Epithelial cell of esophagus (primary cell): ENCODE data around the gene MRPL38.

Experiments used
- DNase-seq: peaks from one replicate; pipeline ENCODE4 v3.0.0; 2010; ENCODE audit warnings: low read depth
- H3K4me3 ChIP-seq: 2 replicates; pipeline ENCODE4 v1.5.1; 2011; ENCODE audit warnings: mild to moderate bottlenecking, low read length, control low read depth
- TF ChIP-seq, protein P1 (sequence below): IDR thresholded peaks from 2 replicates; pipeline ENCODE4 v1.5.1; 2011; ENCODE audit warnings: low read depth, mild to moderate bottlenecking, low read length, control low read depth, inconsistent platforms; ENCODE audit not compliant: insufficient read depth; ENCODE audit errors: missing control alignments

MRPL38 gene

DNA sequence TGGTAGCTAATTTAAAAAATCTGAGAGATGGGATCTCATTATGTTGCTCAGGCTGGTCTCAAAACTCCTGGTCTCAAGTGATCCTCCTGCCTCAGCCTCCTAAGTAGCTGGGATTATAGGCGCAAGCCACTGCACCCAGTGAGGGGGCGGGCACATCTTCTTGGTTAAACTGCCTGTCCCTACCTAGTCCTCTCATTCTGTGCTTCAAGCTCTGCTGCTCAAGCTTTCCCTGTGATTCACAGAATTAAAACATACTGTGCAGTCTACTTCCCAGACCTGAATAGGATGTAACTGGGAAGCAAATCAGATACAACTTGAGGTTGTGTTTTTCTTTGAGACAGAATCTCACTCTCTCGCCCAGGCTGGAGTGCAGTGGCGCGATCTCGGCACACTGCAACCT is 2.3 kb downstream of the MRPL38 start:
- no peak overlapping the region for H3K4me3 ChIP-seq
- no peak for DNase-seq
- TF ChIP-seq, protein P1, sequence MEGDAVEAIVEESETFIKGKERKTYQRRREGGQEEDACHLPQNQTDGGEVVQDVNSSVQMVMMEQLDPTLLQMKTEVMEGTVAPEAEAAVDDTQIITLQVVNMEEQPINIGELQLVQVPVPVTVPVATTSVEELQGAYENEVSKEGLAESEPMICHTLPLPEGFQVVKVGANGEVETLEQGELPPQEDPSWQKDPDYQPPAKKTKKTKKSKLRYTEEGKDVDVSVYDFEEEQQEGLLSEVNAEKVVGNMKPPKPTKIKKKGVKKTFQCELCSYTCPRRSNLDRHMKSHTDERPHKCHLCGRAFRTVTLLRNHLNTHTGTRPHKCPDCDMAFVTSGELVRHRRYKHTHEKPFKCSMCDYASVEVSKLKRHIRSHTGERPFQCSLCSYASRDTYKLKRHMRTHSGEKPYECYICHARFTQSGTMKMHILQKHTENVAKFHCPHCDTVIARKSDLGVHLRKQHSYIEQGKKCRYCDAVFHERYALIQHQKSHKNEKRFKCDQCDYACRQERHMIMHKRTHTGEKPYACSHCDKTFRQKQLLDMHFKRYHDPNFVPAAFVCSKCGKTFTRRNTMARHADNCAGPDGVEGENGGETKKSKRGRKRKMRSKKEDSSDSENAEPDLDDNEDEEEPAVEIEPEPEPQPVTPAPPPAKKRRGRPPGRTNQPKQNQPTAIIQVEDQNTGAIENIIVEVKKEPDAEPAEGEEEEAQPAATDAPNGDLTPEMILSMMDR = no peak

DNA sequence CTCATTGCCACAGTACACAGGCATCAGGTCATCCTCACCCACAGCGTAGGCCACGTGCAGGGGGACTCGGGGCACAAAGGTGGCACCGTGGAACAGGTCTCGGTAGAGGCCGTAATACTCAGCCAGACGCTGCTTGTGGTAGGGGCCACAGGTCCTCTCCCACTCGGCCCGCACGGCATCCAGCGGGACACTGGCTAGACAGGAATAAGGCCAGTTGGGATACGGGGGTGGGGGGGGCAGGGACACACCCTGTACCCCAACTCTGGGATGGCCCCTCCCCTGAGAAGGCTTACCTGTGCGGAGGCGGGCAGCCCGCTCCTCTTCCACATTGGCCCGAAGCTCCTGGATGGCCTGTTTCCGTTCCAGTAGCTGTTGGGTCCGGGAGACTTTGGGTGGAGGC is 3.0 kb downstream of the MRPL38 start:
- TF ChIP-seq, protein P1 = no peak
- no peak overlapping the region for H3K4me3 ChIP-seq
- DNase-seq = no peak

DNA sequence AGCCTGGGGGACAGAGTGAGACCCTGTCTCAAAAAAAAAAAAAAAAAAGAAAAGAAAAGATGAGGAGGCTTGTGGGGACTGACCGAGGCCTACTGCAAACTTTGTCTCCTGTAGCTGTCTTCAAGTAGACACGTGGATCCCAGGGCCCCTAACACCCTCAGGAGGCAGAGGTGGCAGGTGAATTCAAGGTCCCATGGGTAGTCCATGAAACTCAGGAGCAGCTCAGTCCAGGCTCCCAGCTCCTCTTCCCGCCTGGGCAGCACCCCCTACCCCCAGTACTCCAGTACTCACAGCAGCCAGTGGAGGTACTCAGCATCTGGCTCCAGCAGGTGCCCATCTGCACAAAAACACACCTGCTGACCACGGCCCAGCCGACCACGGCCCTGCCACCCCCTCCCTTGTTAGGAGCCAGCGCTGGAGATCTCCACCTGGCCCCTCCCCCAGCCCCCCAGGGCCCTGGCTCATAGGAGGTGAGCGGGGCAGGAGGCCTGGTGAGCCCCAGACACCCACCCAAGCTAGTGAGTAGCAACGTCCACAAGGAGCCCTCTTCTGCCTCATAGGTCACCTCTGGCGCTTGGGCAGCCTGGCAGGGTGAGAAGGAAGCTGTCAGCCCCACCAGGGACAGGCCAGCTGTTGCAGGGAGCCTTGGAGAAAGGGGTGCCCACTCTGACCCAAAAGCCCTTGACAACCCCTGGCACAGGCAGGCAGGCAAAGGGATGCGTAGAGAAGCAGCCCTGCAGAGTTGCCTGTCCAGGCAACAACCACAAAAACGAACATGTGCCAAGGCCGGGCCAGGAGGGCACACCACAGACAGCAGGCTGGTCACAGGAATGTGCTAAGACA is 3.8 kb downstream of the MRPL38 start:
- TF ChIP-seq, protein P1 = no peak

DNA sequence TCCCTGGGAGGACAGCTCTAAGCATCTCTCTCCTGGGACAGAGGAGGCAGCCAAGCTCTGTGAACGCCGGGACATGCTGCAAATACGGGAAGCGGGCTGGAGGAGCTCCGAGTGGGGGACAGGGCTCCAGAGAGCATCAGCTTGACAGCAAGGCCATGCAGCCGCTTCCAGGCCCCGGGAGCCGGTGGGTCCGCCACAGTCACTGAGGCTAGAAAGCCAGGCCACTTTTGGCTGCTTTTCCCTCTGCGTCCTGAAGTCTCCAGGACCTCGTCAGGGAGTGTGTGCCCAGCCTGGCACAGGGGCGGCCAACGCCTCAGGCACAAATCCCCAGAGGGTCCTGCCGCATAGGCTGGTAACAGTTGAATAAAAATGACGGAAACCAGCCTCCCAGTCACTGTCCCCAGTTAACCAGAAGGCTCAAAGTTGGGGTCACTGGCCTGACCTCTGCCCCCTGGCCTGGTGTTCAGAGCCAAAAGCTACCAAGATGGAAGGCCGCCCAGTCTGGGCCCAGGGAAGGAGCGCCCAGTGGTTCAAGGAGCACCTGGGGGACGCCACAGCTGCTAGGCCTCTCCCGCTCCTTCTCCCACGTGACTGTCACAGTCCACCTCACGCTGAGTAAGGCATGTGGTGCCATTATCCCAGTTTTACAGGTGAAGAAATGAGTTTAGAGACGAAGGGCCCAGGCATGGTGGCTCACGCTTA is 4.8 kb downstream of the MRPL38 start:
- DNase-seq = no peak
- TF ChIP-seq, protein P1 = no peak
- H3K4me3 ChIP-seq = no peak overlapping the region

More for the DNA sequence above, 3.8 kb downstream of the MRPL38 start:
- no peak for DNase-seq
- H3K4me3 ChIP-seq = no peak overlapping the region

DNA sequence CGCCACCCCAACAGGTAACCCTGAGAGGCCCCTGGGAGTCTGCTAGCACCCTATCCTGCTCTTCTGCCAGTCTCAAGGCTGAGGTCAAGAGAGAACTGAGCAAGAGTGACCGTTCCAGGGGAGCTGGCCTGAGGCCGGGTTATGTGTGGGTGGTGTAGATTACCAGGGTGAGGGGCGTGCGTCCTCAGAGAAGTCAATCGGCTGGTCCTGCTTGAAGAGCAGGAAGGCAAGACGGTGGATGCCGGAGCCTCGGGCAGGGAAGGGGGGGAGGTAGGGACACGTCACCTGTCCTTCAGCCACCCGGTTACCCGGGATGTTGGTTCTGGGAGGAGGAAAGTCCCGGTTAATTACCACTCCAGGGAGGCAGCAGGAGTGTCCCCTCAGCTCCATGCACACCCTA is 5.3 kb downstream of the MRPL38 start:
- H3K4me3 ChIP-seq = no peak overlapping the region
- TF ChIP-seq, protein P1 = no peak
- no peak for DNase-seq

DNA sequence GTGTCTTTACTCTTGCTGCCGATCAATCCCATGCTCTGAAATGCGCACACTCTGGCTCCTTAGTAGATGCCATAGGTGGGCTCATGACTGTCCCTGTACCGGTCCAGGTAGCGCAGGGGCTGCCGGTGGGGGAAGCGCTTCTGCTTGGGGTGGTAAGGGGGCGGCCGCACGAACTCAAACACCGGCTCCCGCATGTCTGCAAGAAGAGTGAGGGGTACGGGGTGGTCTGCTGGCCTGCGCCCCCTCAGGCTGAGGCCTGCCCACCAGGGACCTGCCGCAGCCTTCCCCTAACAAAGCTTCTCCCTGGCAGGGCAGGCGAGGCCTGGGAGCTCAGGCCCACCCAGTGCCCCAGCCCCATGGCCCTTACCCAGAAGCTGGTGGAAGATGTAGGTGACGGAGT is 5.9 kb downstream of the MRPL38 start:
- H3K4me3 ChIP-seq = no peak overlapping the region
- DNase-seq = no peak
- TF ChIP-seq, protein P1 = no peak
